Hepatocyte (in vitro differentiated cells): ENCODE results near the gene UGT1A5. TPM values are rescaled to one million over a fixed set of nuclear protein-coding genes. Genes with fewer than 3 reads are reported as not detected.

Experiments used
- DNase-seq: peaks from one replicate; pipeline ENCODE4 v3.0.0-alpha.2; 2016; ENCODE audit warnings: low spot score
- H2AFZ ChIP-seq: fragments of 200-600 bp; sonication (generic); 2 replicates; pipeline ENCODE4 v1.6.0; 2016; ENCODE audit warnings: antibody characterized with exemption, mild to moderate bottlenecking
- H3K27ac ChIP-seq: fragments of 200-600 bp; sonication (generic); 2 replicates; pipeline ENCODE4 v1.5.1; 2016; ENCODE audit warnings: mild to moderate bottlenecking
- H3K27me3 ChIP-seq: fragments of 200-600 bp; sonication (generic); 2 replicates; pipeline ENCODE4 v1.6.1; 2016
- H3K36me3 ChIP-seq: fragments of 200-600 bp; sonication (generic); replicated peaks from 2 replicates; pipeline ENCODE4 v1.5.1; 2016; ENCODE audit warnings: low read depth; ENCODE audit not compliant: insufficient read depth
- H3K4me1 ChIP-seq: fragments of 200-600 bp; sonication (generic); 2 replicates; pipeline ENCODE4 v1.5.1; 2016; ENCODE audit warnings: mild to moderate bottlenecking, moderate library complexity; ENCODE audit not compliant: insufficient read depth
- H3K4me2 ChIP-seq: fragments of 200-600 bp; sonication (generic); 2 replicates; pipeline ENCODE4 v1.6.0; 2016
- H3K4me3 ChIP-seq: fragments of 200-600 bp; sonication (generic); 2 replicates; pipeline ENCODE4 v1.5.1; 2016; ENCODE audit warnings: mild to moderate bottlenecking
- H3K79me2 ChIP-seq: fragments of 200-600 bp; sonication (generic); 2 replicates; pipeline ENCODE4 v1.6.0; 2017; ENCODE audit warnings: mild to moderate bottlenecking
- H3K9me2 ChIP-seq: fragments of 200-600 bp; sonication (generic); replicated peaks from 2 replicates; pipeline ENCODE4 v1.6.0; 2017; ENCODE audit warnings: mild to moderate bottlenecking; ENCODE audit not compliant: insufficient read depth
- H3K9me3 ChIP-seq: fragments of 200-600 bp; sonication (generic); 2 replicates; pipeline ENCODE4 v1.5.1; 2016; ENCODE audit warnings: low read depth, mild to moderate bottlenecking
- H4K20me1 ChIP-seq: fragments of 200-600 bp; sonication (generic); 2 replicates; pipeline ENCODE4 v1.6.0; 2016; ENCODE audit warnings: mild to moderate bottlenecking; ENCODE audit not compliant: insufficient read depth, poor library complexity, severe bottlenecking
- EZH2 ChIP-seq: fragments of 200-600 bp; sonication (generic); IDR thresholded peaks from 2 replicates; pipeline ENCODE4 v1.6.1; 2016; ENCODE audit warnings: antibody characterized with exemption, mild to moderate bottlenecking, borderline replicate concordance
- EZH2phosphoT487 ChIP-seq: fragments of 200-600 bp; sonication (generic); IDR thresholded peaks from one replicate; pipeline ENCODE4 v1.6.1; 2018; ENCODE audit warnings: antibody characterized with exemption, mild to moderate bottlenecking, low read depth, moderate library complexity; ENCODE audit not compliant: unreplicated experiment, severe bottlenecking
- WGBS: methylation state at CpG from one replicate; pipeline ENCODE4 v1.1.6; 2016; ENCODE audit warnings: low lambda C conversion rate; ENCODE audit errors: missing lambda C conversion rate; 5-methylcytosine and 5-hydroxymethylcytosine counted together
- polyA plus RNA-seq: library from polyadenylated mRNA; unstranded; fragments of >200 nt; fragmentation: Nextera tagmentation; extraction: Ambion mirVana; gene quantifications from 2 replicates; pipeline ENCODE4 v1.2.1, GENCODE V29; 2016
- total RNA-seq: library from RNA; depleted of rRNA; stranded (reverse); fragments of >200 nt; gene quantifications from 2 replicates; pipeline ENCODE4 v1.2.3, GENCODE V29; 2014
- TF ChIP-seq, protein P1 (sequence below): fragments of 200-600 bp; sonication (generic); IDR thresholded peaks from 2 replicates; pipeline ENCODE4 v1.5.1; 2016; ENCODE audit warnings: antibody characterized with exemption, mild to moderate bottlenecking; ENCODE audit not compliant: poor library complexity

The UGT1A5 gene
- total and polyA plus RNA-seq, 2 experiments from 2014 or later: not detected

DNA sequence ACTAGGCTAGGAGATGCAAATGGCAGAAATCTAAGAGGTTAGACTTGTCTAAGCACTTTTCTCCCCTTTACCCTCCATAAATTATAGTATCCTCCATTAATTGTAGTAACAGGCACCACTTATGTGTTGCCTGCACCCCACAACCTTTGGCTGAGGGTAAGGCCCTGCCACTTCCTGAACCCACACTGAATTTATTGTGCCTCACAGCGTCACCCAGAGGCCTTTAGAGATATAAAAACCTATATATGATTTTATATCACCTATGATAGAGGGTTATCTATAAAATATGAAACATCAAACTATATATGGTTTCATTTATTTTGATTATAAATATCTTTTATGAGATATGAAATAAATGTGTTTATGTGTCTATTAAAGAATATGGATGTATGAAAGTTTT, 38.4 kb upstream of the UGT1A5 start:
- Histone ChIP-seq H3K36me3 (no peaks in the 10 kb centered on the region), H3K4me3 (no peak overlapping the region), H3K9me3 (no peaks in the 10 kb centered on the region)

GRCh38 chr2:233674995-233675394, 37.7 kb upstream of the UGT1A5 start:
- H3K4me2 ChIP-seq: no peak overlapping the region
- H3K4me1 ChIP-seq: no peaks in the 10 kb centered on the region
- no peaks in the 10 kb centered on the region for H3K79me2 ChIP-seq
- TF ChIP-seq, protein P1, sequence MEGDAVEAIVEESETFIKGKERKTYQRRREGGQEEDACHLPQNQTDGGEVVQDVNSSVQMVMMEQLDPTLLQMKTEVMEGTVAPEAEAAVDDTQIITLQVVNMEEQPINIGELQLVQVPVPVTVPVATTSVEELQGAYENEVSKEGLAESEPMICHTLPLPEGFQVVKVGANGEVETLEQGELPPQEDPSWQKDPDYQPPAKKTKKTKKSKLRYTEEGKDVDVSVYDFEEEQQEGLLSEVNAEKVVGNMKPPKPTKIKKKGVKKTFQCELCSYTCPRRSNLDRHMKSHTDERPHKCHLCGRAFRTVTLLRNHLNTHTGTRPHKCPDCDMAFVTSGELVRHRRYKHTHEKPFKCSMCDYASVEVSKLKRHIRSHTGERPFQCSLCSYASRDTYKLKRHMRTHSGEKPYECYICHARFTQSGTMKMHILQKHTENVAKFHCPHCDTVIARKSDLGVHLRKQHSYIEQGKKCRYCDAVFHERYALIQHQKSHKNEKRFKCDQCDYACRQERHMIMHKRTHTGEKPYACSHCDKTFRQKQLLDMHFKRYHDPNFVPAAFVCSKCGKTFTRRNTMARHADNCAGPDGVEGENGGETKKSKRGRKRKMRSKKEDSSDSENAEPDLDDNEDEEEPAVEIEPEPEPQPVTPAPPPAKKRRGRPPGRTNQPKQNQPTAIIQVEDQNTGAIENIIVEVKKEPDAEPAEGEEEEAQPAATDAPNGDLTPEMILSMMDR: no peak
- no peak for TF ChIP-seq EZH2
- TF ChIP-seq EZH2phosphoT487: no peak
- WGBS: 34% methylated on average over 4 of the region's 4 CpGs
- no peak for DNase-seq
- no peak overlapping the region for H3K4me3 ChIP-seq
- no peaks in the 10 kb centered on the region for H3K9me2 ChIP-seq
- no peak overlapping the region for H2AFZ ChIP-seq
- H3K9me3 ChIP-seq: no peaks in the 10 kb centered on the region
- no peaks in the 10 kb centered on the region for H4K20me1 ChIP-seq
- H3K36me3 ChIP-seq: no peaks in the 10 kb centered on the region
- H3K27ac ChIP-seq: no peak overlapping the region
- H3K27me3 ChIP-seq: no peaks in the 10 kb centered on the region

More for the DNA sequence above, 38.4 kb upstream of the UGT1A5 start:
- TF ChIP-seq EZH2phosphoT487: no peak
- no peak for TF ChIP-seq EZH2
- TF ChIP-seq, protein P1: no peak
- Histone ChIP-seq H3K9me2 (no peaks in the 10 kb centered on the region), H3K27me3 (no peaks in the 10 kb centered on the region), H2AFZ (no peak overlapping the region), H4K20me1 (no peaks in the 10 kb centered on the region), H3K4me1 (no peaks in the 10 kb centered on the region), H3K4me2 (no peak overlapping the region), H3K27ac (no peak overlapping the region), H3K79me2 (no peaks in the 10 kb centered on the region)
- no peak for DNase-seq
- 63% methylated on average over 1 of the region's 1 CpG for WGBS

DNA sequence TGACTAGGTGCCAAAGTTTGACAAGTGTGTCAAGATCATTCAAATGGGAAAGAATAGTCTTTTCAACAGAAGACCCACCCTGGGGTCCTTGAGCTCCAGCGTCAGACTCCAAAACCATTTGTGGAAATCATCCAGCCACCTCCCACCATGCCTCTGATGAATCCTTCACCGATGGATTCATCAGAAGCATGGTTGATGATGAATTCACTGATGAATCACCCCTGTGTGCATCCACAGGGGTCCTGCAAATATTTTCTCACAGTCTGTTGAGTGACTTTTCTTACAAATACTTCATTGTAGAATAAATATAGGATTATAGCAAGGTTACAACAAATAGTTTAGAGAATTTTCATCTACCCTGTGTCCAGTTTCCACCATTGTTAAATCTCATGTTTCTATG, 36.7 kb upstream of the UGT1A5 start:
- Histone ChIP-seq H3K36me3 (no peaks in the 10 kb centered on the region), H3K4me2 (no peak overlapping the region), H3K9me3 (no peaks in the 10 kb centered on the region), H3K27ac (no peak overlapping the region), H2AFZ (no peak overlapping the region), H4K20me1 (no peaks in the 10 kb centered on the region), H3K4me1 (no peaks in the 10 kb centered on the region), H3K9me2 (no peaks in the 10 kb centered on the region), H3K27me3 (no peaks in the 10 kb centered on the region), H3K4me3 (no peak overlapping the region), H3K79me2 (no peaks in the 10 kb centered on the region)
- WGBS: 88% methylated on average over 2 of the region's 2 CpGs
- TF ChIP-seq EZH2phosphoT487 (no peak), EZH2 (no peak)
- TF ChIP-seq, protein P1: no peak
- no peak for DNase-seq

- WGBS: 74% methylated on average over 4 of the region's 4 CpGs
Measured at GRCh38 chr2:233679196-233679595, 33.5 kb upstream of the UGT1A5 start.

More at GRCh38 chr2:233679196-233679595, 33.5 kb upstream of the UGT1A5 start:
- Histone ChIP-seq H4K20me1 (no peaks in the 10 kb centered on the region), H3K27ac (no peak overlapping the region), H3K9me2 (no peaks in the 10 kb centered on the region), H3K36me3 (no peaks in the 10 kb centered on the region), H3K9me3 (no peaks in the 10 kb centered on the region), H3K79me2 (no peaks in the 10 kb centered on the region), H3K4me3 (no peak overlapping the region), H3K4me1 (no peaks in the 10 kb centered on the region), H3K27me3 (no peaks in the 10 kb centered on the region), H2AFZ (no peak overlapping the region), H3K4me2 (no peak overlapping the region)
- TF ChIP-seq, protein P1: no peak
- TF ChIP-seq EZH2phosphoT487: no peak
- TF ChIP-seq EZH2: no peak
- DNase-seq: no peak
